ENCODE data around the gene NKX1-1. TPM values are rescaled to one million over a fixed set of nuclear protein-coding genes. Genes with fewer than 3 reads are reported as not detected.

NKX1-1 gene
- polyA plus RNA-seq, 3 donors = not detected

GRCh38 chr4:1360423-1361283, 45.6 kb downstream of the NKX1-1 start:
- DNase-seq = no peak

- DNase-seq = no peak
Measured at GRCh38 chr4:1359976-1360375, 46.3 kb downstream of the NKX1-1 start.

DNA sequence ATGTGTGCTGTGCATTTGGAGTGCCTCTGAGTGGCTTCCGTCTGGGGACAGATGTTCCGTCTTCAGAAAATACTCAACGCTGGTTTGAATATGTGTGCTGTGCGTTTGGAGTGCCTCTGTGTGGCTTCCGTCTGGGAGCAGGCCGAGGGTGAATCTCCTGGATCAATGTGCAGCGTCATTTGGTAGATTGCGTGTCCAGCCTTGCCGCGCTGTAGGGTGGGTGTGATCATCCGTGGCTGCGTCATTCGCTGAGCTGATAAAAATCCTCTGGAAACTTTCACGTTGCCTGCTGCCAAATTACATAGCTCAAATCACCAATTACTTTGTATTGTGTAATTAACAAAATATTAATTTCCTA, 47.1 kb downstream of the NKX1-1 start:
- no peak for DNase-seq

DNA sequence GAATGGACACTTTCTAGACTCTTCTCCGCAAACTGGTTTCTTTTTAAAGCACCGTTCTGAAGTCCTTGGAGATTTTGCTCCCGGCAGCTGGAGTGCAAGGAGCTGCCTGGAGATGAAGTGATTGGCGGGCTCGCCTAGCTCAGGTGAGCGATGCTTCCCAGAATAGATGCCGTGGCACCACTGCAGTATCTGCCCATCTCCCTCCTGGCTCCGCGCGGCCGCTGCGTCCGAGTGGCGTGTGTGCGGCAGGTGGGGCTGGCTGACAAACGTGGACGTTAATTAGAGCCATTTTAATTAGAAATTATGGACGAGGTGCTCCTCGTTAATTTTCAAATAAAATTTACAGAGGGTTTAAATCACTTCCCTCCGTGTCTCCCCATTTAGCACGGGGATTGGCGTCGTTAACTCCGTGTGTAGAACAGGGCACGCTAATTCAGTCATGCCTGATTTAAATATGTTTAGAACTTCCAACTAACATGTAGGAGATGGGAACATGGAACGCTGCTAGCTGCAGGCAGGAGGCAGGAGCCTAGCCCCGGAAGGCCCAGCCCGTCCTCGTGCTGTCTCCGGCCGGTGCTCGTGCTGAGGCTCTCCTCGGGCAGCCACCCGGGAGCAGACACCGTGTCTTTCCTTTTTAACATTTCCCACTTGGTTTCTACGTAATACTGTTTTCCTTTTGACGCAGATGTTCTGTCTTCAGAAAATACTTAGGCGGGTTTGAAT, 47.7 kb downstream of the NKX1-1 start:
- no peak for DNase-seq

DNA sequence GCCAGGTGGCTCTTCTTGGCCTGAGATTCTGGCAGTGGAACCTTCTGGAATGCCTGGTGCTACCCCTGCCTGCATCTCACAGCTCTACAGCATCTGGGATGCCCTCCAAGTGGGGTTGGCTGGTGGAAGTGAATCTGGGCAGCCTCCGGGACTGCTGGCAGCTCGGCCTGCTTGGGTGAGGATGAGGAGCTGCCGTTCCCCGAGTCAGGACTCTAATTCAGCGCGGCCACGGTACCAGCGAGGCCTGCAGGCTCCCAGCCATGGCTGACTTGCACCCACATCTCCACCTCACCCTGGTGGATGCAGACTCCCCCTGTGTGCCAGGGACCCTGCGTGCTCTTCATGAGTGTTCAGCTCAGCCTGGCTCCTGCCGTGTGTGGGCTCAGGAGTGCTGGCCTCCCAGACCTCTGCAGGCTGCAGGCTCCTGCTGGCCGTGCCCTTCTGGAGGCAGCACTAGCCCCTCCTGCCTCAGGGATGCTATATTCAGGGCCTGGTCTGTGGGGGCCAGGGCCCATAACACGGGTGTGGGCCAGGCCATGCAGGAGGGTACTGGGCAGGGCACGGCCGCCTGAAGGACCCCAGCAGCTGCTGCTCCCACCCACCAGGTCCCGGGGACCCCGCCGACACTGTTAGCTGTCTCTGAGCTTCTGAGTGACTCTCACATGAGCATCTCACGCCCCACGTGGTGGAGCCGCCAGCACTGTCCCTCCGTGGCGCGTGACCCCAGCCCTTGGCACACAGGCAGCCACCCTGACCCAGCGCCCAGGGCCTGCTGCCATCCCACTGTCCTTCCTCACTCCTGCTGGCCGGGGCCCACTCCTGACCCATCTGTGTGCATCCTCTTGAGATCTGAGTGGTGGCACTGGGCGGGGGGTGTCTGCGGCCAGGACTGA, 48.6 kb downstream of the NKX1-1 start:
- DNase-seq = no peak

GRCh38 chr4:1356181-1356998, 49.9 kb downstream of the NKX1-1 start:
- peak; percentile 38 for DNase-seq

DNA sequence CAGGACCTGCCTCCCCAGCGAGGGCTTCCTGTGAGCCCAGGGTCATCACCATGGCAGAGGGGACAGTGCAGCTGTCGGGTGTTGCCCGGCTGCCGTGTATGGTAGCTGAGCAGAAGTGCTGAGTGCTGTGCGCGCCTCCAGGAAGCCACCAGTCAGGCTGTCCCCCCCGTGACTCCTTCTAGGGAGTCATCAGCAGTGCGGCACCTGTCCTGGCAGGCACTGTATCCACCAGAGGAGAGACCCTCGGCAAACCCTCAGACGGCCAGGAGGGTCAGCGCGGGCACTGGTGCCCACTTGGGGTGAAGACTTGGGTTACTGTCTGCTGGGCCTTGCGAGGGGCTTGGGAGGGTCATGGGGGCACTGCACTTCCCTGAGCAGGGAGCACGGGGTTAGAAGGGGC, 50.9 kb downstream of the NKX1-1 start:
- no peak for DNase-seq

GRCh38 chr4:1354983-1355275, 51.3 kb downstream of the NKX1-1 start:
- DNase-seq = no peak

GRCh38 chr4:1354136-1354982, 51.9 kb downstream of the NKX1-1 start:
- no peak for DNase-seq

DNA sequence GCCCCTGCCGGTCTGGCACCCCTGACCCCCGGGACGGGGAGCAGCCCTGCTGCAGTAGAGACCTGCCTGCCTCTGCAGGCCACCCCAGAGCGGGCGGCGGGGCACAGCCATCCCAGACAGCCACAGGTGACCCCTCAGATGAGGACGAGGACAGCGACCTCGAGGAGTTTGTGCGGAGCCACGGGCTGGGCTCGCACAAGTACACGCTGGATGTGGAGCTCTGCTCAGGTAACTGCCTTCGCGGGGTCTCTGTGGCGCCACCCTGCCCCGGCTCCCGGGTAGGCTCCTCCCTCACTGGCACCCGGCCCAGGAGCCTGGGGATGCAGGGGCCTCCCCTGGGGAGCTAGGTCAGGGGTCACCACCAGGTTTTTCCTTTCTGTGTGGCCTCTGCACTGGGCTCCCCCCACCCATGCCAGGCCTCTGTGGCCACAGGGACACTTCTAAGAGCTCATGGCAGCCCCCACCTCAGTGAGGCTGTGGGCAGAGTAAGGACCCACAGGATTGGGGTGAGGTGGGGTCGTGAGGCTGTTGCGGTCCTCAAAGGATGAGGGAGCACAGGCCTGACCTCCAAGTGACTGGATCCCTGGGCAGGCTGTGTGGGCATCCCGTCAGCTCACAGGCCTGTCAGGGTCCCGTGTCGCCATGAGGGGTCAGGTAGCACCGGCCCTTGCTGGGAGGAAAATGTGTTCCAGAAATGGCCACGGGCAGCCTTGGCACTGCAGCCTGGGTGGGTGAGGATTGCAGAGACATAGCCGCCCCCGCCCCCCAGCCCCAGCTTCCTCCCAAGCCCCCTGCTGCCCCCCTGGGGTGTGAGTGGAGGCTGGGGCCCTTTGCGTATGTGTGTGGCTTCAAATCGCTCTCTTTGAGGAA, 52.8 kb downstream of the NKX1-1 start:
- no peak for DNase-seq

Other genes starting within 250 kb of the NKX1-1 start
- gene SPON2, start 233.9 kb downstream of the NKX1-1 start, polyA plus RNA-seq (ENCODE audit: insufficient read length in 3 of 3) = 10 to 100 TPM in 2 of 3 donors, 1 to 10 TPM in 1; 9.3 to 14.7 (median 14.5) TPM
- 100 to 1,000 TPM; 172 to 181 (median 176) TPM for gene CTBP1, start 157.3 kb downstream of the NKX1-1 start, polyA plus RNA-seq (ENCODE audit: insufficient read length in 3 of 3)
- 10 to 100 TPM; 84.5 to 90.2 (median 88.5) TPM for gene MAEA, start 116.6 kb downstream of the NKX1-1 start, polyA plus RNA-seq (ENCODE audit: insufficient read length in 3 of 3)
- gene UVSSA, start 59.2 kb downstream of the NKX1-1 start, polyA plus RNA-seq (ENCODE audit: insufficient read length in 3 of 3) = 10 to 100 TPM in 2 of 3 donors, 1 to 10 TPM in 1; 8.5 to 18.0 (median 16.5) TPM